ENCODE results near the gene RIMS1.

Gene RIMS1

DNA sequence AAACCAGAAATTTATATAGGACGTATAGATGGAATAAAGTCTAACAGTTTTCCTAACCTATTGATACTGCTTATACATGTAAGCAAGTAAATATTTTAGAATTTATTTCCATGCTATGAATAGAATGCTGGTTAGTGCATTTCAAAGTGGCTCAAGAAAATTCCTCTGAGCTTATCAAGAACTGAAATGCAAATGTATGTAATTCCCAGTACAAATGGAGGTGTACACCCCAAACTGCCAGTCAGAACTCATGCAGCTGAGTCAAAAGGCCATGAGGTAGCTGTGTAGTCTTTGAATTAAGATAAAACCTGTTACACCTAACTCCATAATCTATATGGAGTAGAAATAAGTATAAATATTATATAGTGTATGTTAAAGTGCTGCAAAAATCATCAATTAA, 503.3 kb downstream of the RIMS1 start:
- DNase-seq (ENCODE audit: insufficient read length, low spot score) (no peak), FAIRE-seq (no peak)
- TF ChIP-seq POLR2A (IDR thresholded peaks at IDR 0.05; ENCODE audit: low read depth, low read length), result no peak

DNA sequence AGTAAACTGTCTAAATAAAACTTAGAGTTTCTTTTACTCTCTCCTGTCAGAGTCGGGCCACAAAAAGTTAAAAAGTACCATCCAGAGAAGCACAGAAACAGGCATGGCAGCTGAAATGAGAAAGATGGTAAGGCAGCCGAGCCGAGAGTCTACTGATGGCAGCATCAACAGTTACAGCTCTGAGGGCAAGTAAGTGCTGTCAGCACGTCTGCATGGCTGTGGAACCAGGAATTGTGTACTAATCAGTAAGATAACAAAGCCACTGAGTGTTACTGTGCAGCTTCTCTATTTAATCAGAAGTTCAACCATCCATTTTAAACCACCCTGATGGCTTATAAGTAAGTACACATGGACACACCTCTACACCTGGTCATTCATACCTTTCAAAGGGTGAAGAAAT, 504.2 kb downstream of the RIMS1 start:
- FAIRE-seq (no peak), DNase-seq (ENCODE audit: insufficient read length, low spot score) (no peak)
- no peak for TF ChIP-seq POLR2A (IDR thresholded peaks at IDR 0.05; ENCODE audit: low read depth, low read length)

DNA sequence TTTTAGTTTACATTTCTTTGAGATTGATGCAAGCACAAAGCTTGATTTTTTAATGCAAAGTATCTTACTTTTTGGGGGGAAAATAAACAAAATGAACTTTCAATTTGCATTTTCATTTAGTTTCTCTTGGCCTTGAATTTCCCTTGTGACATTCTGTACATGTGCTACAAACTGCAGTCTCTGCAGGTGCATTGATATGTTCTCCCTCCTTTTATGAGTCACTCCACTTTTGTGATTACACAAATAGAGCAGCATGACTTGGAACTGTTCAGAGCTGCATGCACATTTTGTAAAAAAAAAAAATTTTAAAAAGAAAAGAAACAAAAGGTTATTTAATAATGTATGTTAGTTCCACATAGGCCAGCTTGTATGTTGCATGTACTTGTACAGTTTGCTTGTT, 515.5 kb downstream of the RIMS1 start:
- DNase-seq (ENCODE audit: insufficient read length, low spot score) (no peak), FAIRE-seq (no peak)
- no peak for TF ChIP-seq POLR2A (IDR thresholded peaks at IDR 0.05; ENCODE audit: low read depth, low read length)

DNA sequence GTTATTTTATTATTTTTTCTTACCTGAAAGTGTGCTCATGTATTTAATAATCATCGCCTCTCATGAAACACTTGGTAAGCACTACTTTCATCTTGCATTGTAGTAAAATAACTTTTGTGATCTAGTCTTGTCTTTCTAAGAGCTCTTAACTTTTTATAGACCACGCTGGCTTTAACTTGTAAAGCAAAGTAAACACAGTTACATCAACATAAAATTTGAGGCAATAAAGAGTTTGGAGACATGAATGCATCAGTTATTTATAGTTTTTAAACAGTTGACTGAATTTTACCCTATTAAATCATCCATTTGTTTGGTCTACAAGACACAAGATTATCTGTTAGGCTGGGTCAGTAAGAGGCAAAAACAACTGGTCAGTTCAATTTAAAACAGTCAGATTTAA, 517.1 kb downstream of the RIMS1 start:
- no peak for DNase-seq (ENCODE audit: insufficient read length, low spot score)
- FAIRE-seq, result no peak
- TF ChIP-seq POLR2A (IDR thresholded peaks at IDR 0.05; ENCODE audit: low read depth, low read length), result no peak

DNA sequence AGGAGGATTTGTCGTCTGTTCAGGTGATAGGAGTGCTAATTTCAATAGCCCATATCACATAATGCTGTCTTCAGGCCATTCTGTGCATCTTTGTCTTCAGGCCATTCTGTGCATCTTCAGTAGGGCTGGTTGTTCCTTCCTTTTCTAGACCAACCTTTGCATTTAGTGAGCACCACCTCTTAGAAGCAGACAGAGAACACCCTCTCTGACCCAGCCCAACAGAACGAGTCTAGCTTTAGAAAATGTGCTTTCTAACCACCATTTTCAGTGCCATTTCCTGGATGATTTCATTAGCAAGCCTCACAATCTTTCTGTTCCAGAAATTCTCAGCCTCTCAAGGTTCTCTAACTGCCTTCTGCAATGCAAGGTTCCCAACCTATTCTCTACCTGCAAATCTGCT, 520.2 kb downstream of the RIMS1 start:
- FAIRE-seq, result no peak
- TF ChIP-seq POLR2A (IDR thresholded peaks at IDR 0.05; ENCODE audit: low read depth, low read length), result no peak

DNA sequence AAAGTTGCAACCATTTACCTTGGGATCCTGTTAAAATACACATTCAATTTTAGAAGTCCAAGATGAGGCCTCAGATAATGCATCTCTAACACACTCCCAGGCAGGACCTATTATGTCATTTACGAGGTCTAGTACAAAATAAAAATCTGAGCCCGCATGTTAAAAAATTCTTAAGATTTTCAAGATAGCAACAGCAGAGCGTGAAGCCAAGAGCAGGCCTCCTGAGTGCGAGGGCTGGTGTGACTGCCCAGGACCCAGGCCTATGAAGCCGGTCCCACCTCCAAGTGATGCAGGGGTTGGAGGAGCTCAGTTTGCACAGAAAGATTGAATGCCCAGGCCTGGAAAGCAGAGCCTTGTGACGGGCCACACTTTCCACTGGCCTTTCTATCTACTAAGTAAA, 524.4 kb downstream of the RIMS1 start:
- no peak for FAIRE-seq
- no peak for DNase-seq (ENCODE audit: insufficient read length, low spot score)
- no peak for TF ChIP-seq POLR2A (IDR thresholded peaks at IDR 0.05; ENCODE audit: low read depth, low read length)

More for the DNA sequence above, 520.2 kb downstream of the RIMS1 start:
- DNase-seq (ENCODE audit: insufficient read length, low spot score), result no peak

DNA sequence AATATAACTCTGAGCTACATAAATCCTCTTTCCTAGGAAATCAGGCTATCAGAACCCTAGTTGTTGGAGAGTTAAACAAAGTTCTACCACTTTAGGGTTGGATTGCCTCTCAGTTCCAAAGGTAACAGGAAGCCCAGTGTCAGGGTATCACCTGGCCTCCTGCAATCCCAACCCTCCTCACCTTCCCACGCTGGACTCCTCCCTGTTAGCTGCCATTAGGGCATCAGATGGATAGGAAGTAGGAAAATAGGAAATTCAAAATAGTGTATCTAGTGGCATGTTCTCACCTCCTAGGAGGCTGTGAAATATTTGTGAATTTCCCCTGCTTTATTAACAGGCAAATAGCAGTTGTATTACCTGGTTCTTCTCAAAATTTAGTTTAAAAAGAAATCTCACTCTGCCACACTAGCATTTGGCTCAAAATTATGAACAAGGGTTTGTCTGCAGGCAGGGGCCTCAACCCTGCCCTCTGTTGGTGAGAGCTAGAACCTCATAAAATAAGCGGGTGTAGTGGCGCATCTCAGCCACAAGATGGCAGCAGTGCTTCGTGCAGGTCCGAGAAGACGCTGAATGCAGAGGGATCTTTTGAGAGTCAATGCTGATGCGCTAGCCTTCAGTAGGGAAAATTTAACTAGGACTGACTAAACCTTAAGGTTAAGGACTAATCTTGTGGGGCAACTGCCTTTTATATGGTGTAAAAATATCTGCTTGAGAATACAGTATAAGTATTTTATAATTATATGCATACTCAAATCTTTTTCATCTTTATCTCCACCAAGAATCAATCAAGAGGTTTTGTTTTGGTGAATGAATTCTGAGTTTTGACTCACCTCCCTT, 525.7 kb downstream of the RIMS1 start:
- no peak for TF ChIP-seq POLR2A (IDR thresholded peaks at IDR 0.05; ENCODE audit: low read depth, low read length)
- FAIRE-seq (peak; percentile 95), DNase-seq (ENCODE audit: insufficient read length, low spot score) (peak; percentile 44)

DNA sequence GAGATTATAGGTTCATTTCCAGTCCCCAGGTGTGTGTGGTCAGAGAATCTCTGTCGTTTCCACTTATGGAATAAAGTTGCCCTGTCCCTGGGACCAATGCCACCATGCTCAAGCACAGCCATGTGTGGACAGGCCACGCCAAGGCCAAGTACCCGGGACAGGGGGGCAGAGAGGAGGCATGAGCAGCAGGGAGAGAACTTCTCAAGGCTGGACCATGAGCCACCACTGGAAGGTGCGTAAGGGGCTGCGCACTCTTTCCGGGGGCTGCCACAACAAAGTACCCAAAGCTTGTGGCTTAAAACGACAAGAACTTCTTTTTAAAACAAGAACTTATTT, 526.3 kb downstream of the RIMS1 start:
- FAIRE-seq (no peak), DNase-seq (ENCODE audit: insufficient read length, low spot score) (no peak)
- TF ChIP-seq POLR2A (IDR thresholded peaks at IDR 0.05; ENCODE audit: low read depth, low read length), result no peak

DNA sequence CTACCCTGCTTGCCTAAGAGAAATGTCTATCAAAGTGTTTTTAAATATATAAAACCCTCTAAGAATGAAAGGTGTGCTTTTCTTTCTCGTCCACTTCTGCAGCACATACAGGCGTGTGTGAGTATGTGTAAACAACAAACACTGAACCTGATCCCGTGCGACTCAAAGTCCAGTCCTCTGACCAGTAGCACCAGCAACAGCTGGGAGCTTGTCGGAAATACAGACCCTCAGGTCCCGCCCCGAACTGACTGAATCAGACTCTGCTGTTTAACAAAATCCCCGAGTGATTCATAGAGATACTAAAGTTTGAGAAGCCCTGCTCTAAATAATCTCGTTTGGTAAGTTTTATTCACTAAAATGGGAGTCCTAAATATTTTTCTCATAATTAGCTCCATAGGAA, 527.5 kb downstream of the RIMS1 start:
- DNase-seq (ENCODE audit: insufficient read length, low spot score), result no peak
- no peak for FAIRE-seq
- TF ChIP-seq POLR2A (IDR thresholded peaks at IDR 0.05; ENCODE audit: low read depth, low read length), result no peak

DNA sequence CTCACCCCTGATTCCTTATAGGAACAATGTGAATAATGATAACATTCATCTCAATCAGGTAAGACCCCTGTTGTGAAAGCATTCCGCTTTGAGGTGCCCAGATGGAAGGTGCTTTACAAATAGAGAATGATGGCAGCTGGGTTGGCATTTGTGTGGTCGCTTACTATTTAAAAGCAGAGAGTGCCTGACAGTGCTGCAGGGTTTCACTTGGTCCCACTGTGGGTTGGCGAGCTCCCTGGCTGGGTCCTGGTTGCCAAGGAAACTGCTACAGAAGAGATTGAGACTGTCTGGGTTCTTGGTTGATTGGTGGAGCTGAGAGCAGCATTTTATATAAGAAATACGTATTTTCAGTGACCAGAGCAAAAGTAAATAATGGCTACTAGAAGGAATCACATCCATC, 528.3 kb downstream of the RIMS1 start:
- no peak for TF ChIP-seq POLR2A (IDR thresholded peaks at IDR 0.05; ENCODE audit: low read depth, low read length)
- DNase-seq (ENCODE audit: insufficient read length, low spot score) (no peak), FAIRE-seq (no peak)

DNA sequence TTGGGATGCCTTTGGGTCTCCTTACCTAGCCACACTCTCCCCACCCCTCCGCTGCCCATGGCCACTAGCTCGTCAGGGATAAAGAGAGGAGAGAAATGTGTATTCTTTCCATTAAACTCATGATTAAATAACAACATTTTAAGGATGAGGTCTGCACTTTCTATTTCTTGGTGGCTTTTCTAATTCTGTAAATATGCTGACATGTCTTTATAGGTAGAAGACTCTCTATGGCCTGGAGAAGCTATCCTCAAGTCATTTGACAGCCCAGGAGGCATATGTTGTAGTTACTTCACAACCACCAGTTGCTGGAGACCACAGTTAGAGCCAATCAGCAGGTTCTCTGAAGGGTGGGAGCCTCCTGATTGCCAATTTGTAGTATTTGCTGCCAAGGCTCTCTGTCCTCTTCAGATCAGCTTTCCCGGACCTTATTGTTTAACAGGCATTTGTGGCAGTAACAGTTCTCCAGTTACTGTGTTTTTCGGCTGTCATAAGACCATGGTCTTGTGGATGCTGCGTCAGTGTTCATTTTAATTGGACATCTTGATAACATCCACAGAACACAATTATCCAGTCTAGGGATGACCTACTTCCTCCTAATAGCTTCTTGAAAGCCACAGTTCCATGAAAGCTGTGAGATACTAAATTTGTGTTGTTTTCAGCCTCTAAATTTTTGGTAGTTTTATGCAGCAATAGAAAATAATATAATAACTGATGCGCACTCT, 530.6 kb downstream of the RIMS1 start:
- DNase-seq (ENCODE audit: insufficient read length, low spot score) (no peak), FAIRE-seq (no peak)
- TF ChIP-seq POLR2A (IDR thresholded peaks at IDR 0.05; ENCODE audit: low read depth, low read length), result no peak

DNA sequence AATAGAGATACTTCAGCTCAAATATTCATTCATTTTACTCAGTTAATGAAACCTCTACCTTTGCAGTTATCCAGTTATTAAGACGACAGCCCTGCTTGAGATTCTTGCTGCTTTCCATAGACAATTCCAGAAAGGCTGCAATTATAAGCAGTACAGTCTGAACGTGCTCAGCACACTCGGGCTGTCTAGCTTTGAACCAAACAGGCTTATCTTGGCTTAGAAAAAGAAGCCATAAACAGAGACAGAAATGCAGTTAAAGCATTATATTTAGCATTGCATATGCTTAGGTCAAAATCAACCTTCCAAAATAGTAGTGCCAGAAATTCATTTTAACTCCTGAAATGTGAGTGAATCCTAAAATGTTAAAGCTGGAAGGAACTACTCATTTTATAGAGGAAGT, 531.4 kb downstream of the RIMS1 start:
- no peak for TF ChIP-seq POLR2A (IDR thresholded peaks at IDR 0.05; ENCODE audit: low read depth, low read length)
- DNase-seq (ENCODE audit: insufficient read length, low spot score) (no peak), FAIRE-seq (no peak)

DNA sequence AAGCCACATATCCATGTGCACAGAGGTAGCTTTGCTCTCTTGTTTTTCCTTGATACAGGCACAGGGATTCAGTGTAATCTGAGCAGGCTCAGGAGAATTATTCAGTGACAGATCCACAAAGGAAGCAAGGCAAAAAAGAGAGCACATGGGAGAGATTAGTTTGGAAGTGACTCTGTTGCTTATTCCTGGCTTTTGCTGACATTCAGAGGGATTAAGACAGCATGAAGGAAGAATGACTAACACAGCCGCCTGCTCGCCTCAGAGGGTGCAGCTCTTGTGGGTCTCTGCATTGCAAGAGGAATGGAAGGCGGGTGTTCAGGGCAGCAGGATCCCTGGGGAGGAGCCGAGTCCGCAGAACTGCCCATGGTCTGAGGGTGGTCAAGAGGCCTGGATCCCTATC, 532.1 kb downstream of the RIMS1 start:
- DNase-seq (ENCODE audit: insufficient read length, low spot score), result peak; percentile 22
- peak; percentile 93 for FAIRE-seq
- TF ChIP-seq POLR2A (IDR thresholded peaks at IDR 0.05; ENCODE audit: low read depth, low read length), result no peak

DNA sequence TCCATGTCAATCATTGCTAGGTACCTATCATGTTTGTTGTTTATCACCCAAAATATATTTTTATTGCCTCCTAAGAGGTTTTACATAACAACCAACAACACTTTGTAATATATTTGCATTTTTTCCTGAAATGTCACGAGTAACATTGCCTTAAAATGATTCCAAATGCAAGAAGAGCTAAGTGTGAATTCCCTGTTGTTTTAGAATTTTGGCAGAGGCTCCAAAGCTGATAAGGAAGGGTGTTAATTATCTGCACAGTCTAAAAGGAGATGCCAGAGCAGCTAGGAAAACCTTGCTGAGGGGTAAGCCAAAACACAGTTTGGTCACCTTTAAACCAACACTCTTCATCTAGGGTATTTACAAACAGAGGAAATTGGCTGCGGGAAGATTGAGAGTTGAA, 533.6 kb downstream of the RIMS1 start:
- no peak for DNase-seq (ENCODE audit: insufficient read length, low spot score)
- no peak for TF ChIP-seq POLR2A (IDR thresholded peaks at IDR 0.05; ENCODE audit: low read depth, low read length)
- FAIRE-seq, result no peak

DNA sequence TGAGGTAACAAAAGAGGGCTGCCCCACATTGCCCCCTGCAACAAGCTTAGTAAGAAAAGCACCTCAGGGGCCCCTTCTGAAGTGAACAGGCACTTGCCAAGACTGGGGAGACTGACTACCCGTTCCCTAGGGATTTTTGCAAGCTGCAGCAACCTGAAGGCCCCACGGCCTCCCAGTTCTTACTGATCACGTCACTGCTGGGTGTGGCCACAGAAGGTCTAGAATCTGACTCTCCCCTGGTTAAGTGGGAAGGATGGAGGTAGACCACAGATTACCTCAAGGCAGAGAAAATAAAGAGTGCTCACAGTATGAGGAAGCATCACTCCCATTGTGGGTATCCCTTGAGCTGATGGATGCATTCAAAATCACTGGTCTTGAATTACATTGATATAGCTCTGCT, 534.1 kb downstream of the RIMS1 start:
- DNase-seq (ENCODE audit: insufficient read length, low spot score) (no peak), FAIRE-seq (no peak)
- TF ChIP-seq POLR2A (IDR thresholded peaks at IDR 0.05; ENCODE audit: low read depth, low read length), result no peak
